22Rv1 (cell line): Measurements from ENCODE around the gene AOPEP.

Experiments
- ZFX ChIP-seq: fragments of 450-650 bp; IDR thresholded peaks from 2 replicates; pipeline ENCODE4 v1.6.1; 2017; ENCODE audit warnings: antibody characterized with exemption, borderline replicate concordance
- TF ChIP-seq, protein P1 (sequence below): fragments of 450-650 bp; IDR thresholded peaks from 2 replicates; pipeline ENCODE4 v1.5.1; 2017; ENCODE audit warnings: mild to moderate bottlenecking

DNA sequence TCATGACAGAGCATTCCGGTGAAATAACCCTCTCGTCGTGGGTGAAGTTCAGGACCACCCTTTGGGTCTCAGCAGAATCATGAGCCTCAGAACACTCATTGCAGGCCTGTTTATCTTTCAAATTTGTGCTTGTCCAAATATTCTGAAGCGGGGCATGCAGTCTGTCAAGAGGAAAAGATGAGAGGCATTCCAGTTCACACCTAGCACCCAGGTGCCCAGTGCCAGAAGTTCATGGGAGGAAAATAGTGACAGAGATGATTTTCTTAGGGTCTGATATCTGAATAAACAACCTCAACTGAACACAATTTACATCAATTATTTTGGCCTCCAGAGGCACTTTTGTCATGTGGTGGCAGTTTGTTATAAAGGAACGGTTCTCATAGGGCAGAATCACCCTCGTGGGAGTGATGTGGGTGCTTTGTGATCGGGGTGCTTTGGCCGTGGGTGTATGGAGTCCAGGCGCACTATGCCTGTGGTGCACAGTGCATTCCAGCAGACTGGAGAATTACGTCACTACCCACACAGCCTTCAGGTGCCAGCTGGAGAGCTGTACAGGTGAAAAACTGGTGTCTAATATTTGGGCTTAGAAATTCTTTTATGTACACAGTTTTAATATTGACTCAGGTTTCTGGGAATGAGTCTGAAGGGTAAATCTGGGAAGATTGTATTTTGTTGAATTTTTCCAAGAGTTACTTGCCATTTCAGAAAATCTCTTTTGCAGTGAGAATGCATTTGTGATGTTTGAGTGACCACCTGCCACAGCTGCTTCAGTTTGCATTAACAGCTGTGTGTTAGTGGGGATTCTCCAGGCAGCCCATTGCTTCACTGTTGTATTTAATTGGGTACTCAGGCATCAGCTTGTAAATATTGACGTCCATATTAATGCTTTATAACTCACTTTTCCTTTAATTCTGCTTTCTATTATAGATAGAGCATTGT is 301.7 kb downstream of the AOPEP start:
- TF ChIP-seq, protein P1, sequence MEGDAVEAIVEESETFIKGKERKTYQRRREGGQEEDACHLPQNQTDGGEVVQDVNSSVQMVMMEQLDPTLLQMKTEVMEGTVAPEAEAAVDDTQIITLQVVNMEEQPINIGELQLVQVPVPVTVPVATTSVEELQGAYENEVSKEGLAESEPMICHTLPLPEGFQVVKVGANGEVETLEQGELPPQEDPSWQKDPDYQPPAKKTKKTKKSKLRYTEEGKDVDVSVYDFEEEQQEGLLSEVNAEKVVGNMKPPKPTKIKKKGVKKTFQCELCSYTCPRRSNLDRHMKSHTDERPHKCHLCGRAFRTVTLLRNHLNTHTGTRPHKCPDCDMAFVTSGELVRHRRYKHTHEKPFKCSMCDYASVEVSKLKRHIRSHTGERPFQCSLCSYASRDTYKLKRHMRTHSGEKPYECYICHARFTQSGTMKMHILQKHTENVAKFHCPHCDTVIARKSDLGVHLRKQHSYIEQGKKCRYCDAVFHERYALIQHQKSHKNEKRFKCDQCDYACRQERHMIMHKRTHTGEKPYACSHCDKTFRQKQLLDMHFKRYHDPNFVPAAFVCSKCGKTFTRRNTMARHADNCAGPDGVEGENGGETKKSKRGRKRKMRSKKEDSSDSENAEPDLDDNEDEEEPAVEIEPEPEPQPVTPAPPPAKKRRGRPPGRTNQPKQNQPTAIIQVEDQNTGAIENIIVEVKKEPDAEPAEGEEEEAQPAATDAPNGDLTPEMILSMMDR, result no peak
- TF ChIP-seq ZFX, result no peak
